ENCODE measurements around the gene MMP15.

The MMP15 gene

DNA sequence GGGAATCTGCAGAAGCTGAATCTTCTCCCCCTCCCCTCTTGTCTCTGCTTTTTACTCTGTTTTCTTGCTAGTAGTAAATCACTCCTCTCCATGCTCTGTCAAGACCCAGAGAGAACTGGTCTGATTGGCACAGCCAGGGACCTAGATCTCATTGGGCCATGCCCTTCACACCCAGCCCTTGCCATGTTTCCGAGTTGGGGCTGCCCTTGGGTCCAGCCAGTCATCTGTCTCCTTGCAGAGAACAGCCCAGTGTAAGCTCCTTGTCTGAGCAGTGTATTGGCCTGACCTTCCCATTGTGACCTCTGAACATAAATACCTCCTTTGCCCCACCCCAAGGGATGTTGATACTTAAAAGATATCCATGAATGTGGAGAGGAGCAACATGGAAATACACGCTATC lies 3.9 kb downstream of the MMP15 start:
- H3K4me1 ChIP-seq: peaks cover 17% of the 10 kb centered on the region
- TF ChIP-seq CTCF (IDR thresholded peaks at IDR 0.05): no peak
- no peak overlapping the region for H3K27ac ChIP-seq

GRCh38 chr16:58030136-58030840 lies 4.7 kb downstream of the MMP15 start:
- H3K27ac ChIP-seq: no peak overlapping the region
- H3K27me3 ChIP-seq (ENCODE audit: control insufficient read depth, insufficient read depth, low read length): no peaks in the 10 kb centered on the region
- no peak overlapping the region for H2AFZ ChIP-seq
- H3K9me3 ChIP-seq (ENCODE audit: control insufficient read depth, low read length): no peaks in the 10 kb centered on the region
- no peak overlapping the region for H3K4me3 ChIP-seq (ENCODE audit: low read depth, low read length)
- H3K4me2 ChIP-seq (ENCODE audit: low read length): no peak overlapping the region
- H3K4me1 ChIP-seq: peaks cover 17% of the 10 kb centered on the region
- TF ChIP-seq CTCF (IDR thresholded peaks at IDR 0.05): no peak
- H3K9ac ChIP-seq: no peak overlapping the region
- no peaks in the 10 kb centered on the region for H3K36me3 ChIP-seq (ENCODE audit: control insufficient read depth, insufficient read depth, low read length)
- peaks cover 16% of the 10 kb centered on the region for H3K79me2 ChIP-seq

More for the DNA sequence above, 3.9 kb downstream of the MMP15 start:
- Histone ChIP-seq H3K79me2 (peaks cover 13% of the 10 kb centered on the region), H3K4me3 (ENCODE audit: low read depth, low read length) (no peak overlapping the region), H3K9ac (no peak overlapping the region), H2AFZ (no peak overlapping the region), H3K27me3 (ENCODE audit: control insufficient read depth, insufficient read depth, low read length) (no peaks in the 10 kb centered on the region), H3K36me3 (ENCODE audit: control insufficient read depth, insufficient read depth, low read length) (no peaks in the 10 kb centered on the region), H3K4me2 (ENCODE audit: low read length) (no peak overlapping the region), H3K9me3 (ENCODE audit: control insufficient read depth, low read length) (no peaks in the 10 kb centered on the region)

DNA sequence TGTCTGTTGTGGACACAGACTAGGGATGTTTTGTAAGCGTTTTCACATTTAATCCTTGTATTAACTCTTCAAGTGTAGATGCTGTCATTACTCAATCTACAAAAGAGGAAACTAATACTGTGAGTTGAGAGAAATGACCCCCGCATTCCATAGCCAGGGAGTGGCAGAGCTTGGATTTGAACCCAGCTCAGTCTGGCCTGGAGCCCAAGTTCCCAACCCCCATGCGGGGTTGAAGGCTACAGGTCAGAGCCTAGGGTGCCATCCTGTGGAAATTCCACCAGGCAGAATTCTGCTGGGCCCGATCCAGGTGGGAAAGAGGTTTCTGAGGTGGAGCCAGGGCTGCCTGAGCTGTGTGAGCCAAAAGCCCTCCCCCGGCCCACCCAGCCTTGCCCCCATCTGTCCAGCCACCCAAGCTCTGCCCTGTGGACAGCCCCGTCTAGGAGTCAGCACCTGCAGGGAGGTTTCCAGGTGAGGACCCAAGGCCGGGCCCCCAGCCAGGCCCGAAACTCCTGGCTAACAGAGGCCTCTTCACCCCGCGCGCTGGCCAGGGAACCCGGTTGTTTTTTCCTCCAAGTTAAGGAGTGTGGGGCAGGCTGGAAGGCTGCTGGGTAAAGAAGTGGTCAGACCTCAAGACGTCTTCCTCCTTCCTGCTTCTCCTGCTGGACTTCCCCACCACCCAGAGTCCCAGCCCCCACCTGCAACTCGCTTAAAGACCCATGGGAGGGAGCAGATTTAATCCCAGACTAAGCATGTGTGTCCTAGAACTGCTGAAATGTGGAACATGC lies 5.7 kb downstream of the MMP15 start:
- H3K9ac ChIP-seq: no peak overlapping the region
- no peak overlapping the region for H3K4me3 ChIP-seq (ENCODE audit: low read depth, low read length)
- no peaks in the 10 kb centered on the region for H3K9me3 ChIP-seq (ENCODE audit: control insufficient read depth, low read length)
- H3K4me1 ChIP-seq: peaks cover 18% of the 10 kb centered on the region
- no peak overlapping the region for H2AFZ ChIP-seq
- no peaks in the 10 kb centered on the region for H3K36me3 ChIP-seq (ENCODE audit: control insufficient read depth, insufficient read depth, low read length)
- H3K4me2 ChIP-seq (ENCODE audit: low read length): no peak overlapping the region
- TF ChIP-seq CTCF (IDR thresholded peaks at IDR 0.05): no peak
- no peak overlapping the region for H3K27ac ChIP-seq
- peaks cover 16% of the 10 kb centered on the region for H3K79me2 ChIP-seq
- H3K27me3 ChIP-seq (ENCODE audit: control insufficient read depth, insufficient read depth, low read length): no peaks in the 10 kb centered on the region

DNA sequence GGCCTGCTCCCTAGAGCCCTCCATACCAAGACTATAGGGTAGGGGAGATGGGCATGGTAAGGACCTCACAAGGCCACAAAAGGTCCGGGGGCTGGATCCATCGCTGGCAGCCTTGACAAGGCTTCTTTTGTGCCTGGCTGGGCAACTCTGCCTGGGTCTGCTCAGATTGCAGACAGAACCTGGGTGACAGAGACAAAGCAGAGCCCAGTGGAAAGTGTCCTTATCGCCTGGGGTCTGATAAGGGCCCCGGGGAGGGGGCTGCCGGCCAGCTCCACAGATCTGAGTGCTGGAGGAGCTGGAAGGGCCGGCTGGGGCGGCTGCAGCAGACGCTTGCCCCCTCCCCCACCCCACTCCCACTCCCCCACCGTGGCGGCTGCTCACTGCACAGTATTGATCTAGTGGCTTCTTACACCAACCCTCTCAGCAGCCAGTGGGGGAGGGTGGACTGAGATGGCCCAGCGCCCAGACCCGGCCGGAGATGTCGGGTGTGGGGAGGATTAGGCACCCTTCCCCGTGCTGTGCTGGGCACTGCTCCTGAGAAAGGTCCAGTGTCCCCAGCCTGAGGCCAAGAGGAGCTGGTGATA lies 7.2 kb downstream of the MMP15 start:
- Histone ChIP-seq H2AFZ (no peak overlapping the region), H3K4me3 (ENCODE audit: low read depth, low read length) (no peak overlapping the region), H3K79me2 (peaks cover 16% of the 10 kb centered on the region), H3K27me3 (ENCODE audit: control insufficient read depth, insufficient read depth, low read length) (no peaks in the 10 kb centered on the region), H3K9me3 (ENCODE audit: control insufficient read depth, low read length) (no peaks in the 10 kb centered on the region), H3K36me3 (ENCODE audit: control insufficient read depth, insufficient read depth, low read length) (no peaks in the 10 kb centered on the region), H3K9ac (no peak overlapping the region), H3K4me2 (ENCODE audit: low read length) (no peak overlapping the region), H3K4me1 (peaks cover 13% of the 10 kb centered on the region), H3K27ac (no peak overlapping the region)
- no peak for TF ChIP-seq CTCF (IDR thresholded peaks at IDR 0.05)

Data from parathyroid adenoma (tissue), 2 donors.